CD14-positive monocyte (primary cell): ENCODE measurements around the gene GAS1. TPM values are rescaled to one million over a fixed set of nuclear protein-coding genes. Genes with fewer than 3 reads are reported as not detected.

ENCODE experiments used
- DNase-seq, 3 donors: peaks; one replicate each; pipeline ENCODE4 v3.0.0-alpha.2; 2011 to 2022
- H2AFZ ChIP-seq: 2 replicates; pipeline ENCODE4 v1.6.0; 2012; ENCODE audit warnings: mild to moderate bottlenecking, low read depth, low read length, inconsistent platforms; ENCODE audit not compliant: insufficient read depth, poor library complexity, severe bottlenecking
- H3K27ac ChIP-seq, 2 donors: 1 replicate in 1 of 2; 2 replicates in 1 of 2; pipeline ENCODE4 v1.5.1; 2012 to 2013; ENCODE audit warnings: low read length in 2 of 2, control low read depth in 1 of 2, inconsistent platforms in 1 of 2, low read depth in 1 of 2, mild to moderate bottlenecking in 1 of 2
- H3K27me3 ChIP-seq, 2 donors: one replicate each; pipeline versions ENCODE4 v1.6.0 to v1.6.1; 2011 to 2013; ENCODE audit warnings: low read length in 2 of 2; ENCODE audit not compliant: control insufficient read depth in 2 of 2, insufficient read depth in 2 of 2
- H3K36me3 ChIP-seq, 2 donors: replicated peaks in 1 of 2; 1 replicate in 1 of 2; 2 replicates in 1 of 2; pipeline versions ENCODE4 v1.5.1 to v1.6.1; 2012 to 2013; ENCODE audit warnings: low read length in 2 of 2, control low read depth in 1 of 2, inconsistent platforms in 1 of 2, mild to moderate bottlenecking in 1 of 2; ENCODE audit not compliant: insufficient read depth in 2 of 2, control insufficient read depth in 1 of 2
- H3K4me1 ChIP-seq, 2 donors: 1 replicate in 1 of 2; 2 replicates in 1 of 2; pipeline versions ENCODE4 v1.5.1 to v1.6.1; 2012 to 2013; ENCODE audit warnings: low read length in 2 of 2, control low read depth in 1 of 2, inconsistent platforms in 1 of 2, mild to moderate bottlenecking in 1 of 2, moderate library complexity in 1 of 2; ENCODE audit not compliant: insufficient read depth in 2 of 2, control insufficient read depth in 1 of 2
- H3K4me2 ChIP-seq: replicated peaks from 2 replicates; pipeline ENCODE3; 2012; ENCODE audit warnings: low read length, moderate library complexity, mild to moderate bottlenecking; ENCODE audit not compliant: poor library complexity, severe bottlenecking; ENCODE audit errors: extremely low read depth
- H3K4me3 ChIP-seq, 3 experiments: fragments of 200-600 bp in 1 of 3; sonication (generic) in 1 of 3; replicated peaks in 1 of 3; 1 replicate in 2 of 3; 2 replicates in 1 of 3; pipeline ENCODE4 v1.5.1; 2011 to 2013; ENCODE audit warnings: low read length in 3 of 3, mild to moderate bottlenecking in 3 of 3, control low read depth in 2 of 3, low read depth in 2 of 3, inconsistent platforms in 1 of 3, moderate library complexity in 1 of 3
- H3K79me2 ChIP-seq: 2 replicates; pipeline ENCODE4 v1.6.0; 2012; ENCODE audit warnings: mild to moderate bottlenecking, control low read depth, inconsistent platforms, low read length, moderate library complexity; ENCODE audit not compliant: insufficient read depth
- H3K9ac ChIP-seq: 2 replicates; pipeline ENCODE4 v1.6.0; 2017; ENCODE audit warnings: low read length, mild to moderate bottlenecking; ENCODE audit not compliant: insufficient read depth, poor library complexity, severe bottlenecking
- H3K9me3 ChIP-seq, 2 donors: replicated peaks in 1 of 2; 1 replicate in 1 of 2; 2 replicates in 1 of 2; pipeline versions ENCODE4 v1.5.1 to v1.6.1; 2012 to 2013; ENCODE audit warnings: low read length in 2 of 2, control low read depth in 1 of 2; ENCODE audit not compliant: control insufficient read depth in 1 of 2, insufficient read depth in 1 of 2
- H4K20me1 ChIP-seq: 2 replicates; pipeline ENCODE4 v1.6.0; 2012; ENCODE audit warnings: mild to moderate bottlenecking, low read length, control low read depth, moderate library complexity; ENCODE audit not compliant: insufficient read depth
- H3K27ac Mint-ChIP-seq, 7 donors: one replicate each; pipeline ENCODE4 v1.8.0; 2020; ENCODE audit warnings: mild to moderate bottlenecking in 7 of 7, mixed read lengths in 7 of 7, moderate library complexity in 6 of 7, inconsistent platforms in 2 of 7
- H3K27me3 Mint-ChIP-seq, 3 donors: one replicate each; pipeline ENCODE4 v1.8.0; 2021 to 2022; ENCODE audit warnings: low read depth in 3 of 3, mild to moderate bottlenecking in 3 of 3, mixed read lengths in 3 of 3, moderate library complexity in 3 of 3, inconsistent platforms in 1 of 3
- H3K36me3 Mint-ChIP-seq, 2 donors: one replicate each; pipeline ENCODE4 v1.8.0; 2020; ENCODE audit warnings: mixed read lengths in 2 of 2, inconsistent platforms in 1 of 2, mild to moderate bottlenecking in 1 of 2
- H3K4me1 Mint-ChIP-seq: one replicate; pipeline ENCODE4 v1.8.0; 2020; ENCODE audit warnings: mild to moderate bottlenecking, mixed read lengths
- H3K4me3 Mint-ChIP-seq, 2 donors: one replicate each; pipeline ENCODE4 v1.8.0; 2020; ENCODE audit warnings: mild to moderate bottlenecking in 2 of 2, mixed read lengths in 2 of 2, moderate library complexity in 1 of 2
- H3K9me3 Mint-ChIP-seq, 7 donors: one replicate each; pipeline ENCODE4 v1.8.0; 2020 to 2022; ENCODE audit warnings: mixed read lengths in 7 of 7, mild to moderate bottlenecking in 6 of 7, moderate library complexity in 6 of 7, inconsistent platforms in 2 of 7
- WGBS: methylation state at CpG from one replicate; pipeline ENCODE4 v1.1.5; 2013; ENCODE audit warnings: missing lambda C conversion rate; ENCODE audit not compliant: insufficient coverage; 5-methylcytosine and 5-hydroxymethylcytosine counted together
- intact Hi-C, 2 donors: fragments of 100-400 bp; cut with micrococcal nuclease; formaldehyde crosslinking; loops; one replicate each; pipeline versions ENCODE4 v1.15.0 to v1.15.1; 2023
- polyA plus RNA-seq, 3 donors: library from polyadenylated mRNA; depleted of rRNA in 1 of 3; unstranded in 2 of 3; stranded (reverse) in 1 of 3; fragments of 300-500 nt in 2 of 3; fragments of >200 nt in 1 of 3; fragmentation: Illumina TruSeq in 2 of 3; gene quantifications; 1 replicate in 2 of 3; 2 replicates in 1 of 3; pipeline ENCODE4 v1.2.3, GENCODE V29; 2012 to 2021
- TF ChIP-seq, protein P1 (sequence below): fragments of 200-600 bp; IDR thresholded peaks from one replicate; pipeline ENCODE4 v1.8.0; 2022; ENCODE audit warnings: antibody characterized with exemption, mild to moderate bottlenecking

Gene GAS1
- polyA plus RNA-seq, 3 donors = 0.12 to 0.20 (median 0.18) TPM

DNA sequence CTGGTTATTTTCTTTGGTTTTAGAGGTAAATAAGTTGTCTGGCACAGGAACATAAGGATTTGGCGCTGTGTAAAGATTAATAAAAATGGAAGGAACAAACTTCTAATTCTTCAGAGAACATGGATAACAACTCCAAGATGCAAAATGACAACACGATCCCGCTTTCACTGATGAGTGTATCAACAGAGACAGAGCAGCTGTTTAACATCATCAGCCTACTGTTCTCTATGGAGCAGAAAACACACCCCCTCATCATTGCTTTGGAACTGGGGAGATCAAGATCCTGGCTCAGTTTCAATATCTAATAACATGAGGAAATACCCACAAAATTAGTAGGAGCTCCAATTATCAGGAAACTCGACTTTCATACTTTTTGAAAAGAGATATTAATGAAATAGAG lies 8.3 kb upstream of the GAS1 start:
- H3K27ac Mint-ChIP-seq = no peak overlapping the region
- no peaks in the 10 kb centered on the region for H3K4me1 Mint-ChIP-seq
- H3K27me3 ChIP-seq = no peaks in the 10 kb centered on the region
- no peaks in the 10 kb centered on the region for H4K20me1 ChIP-seq
- intact Hi-C loops = no loop called here
- TF ChIP-seq, protein P1, sequence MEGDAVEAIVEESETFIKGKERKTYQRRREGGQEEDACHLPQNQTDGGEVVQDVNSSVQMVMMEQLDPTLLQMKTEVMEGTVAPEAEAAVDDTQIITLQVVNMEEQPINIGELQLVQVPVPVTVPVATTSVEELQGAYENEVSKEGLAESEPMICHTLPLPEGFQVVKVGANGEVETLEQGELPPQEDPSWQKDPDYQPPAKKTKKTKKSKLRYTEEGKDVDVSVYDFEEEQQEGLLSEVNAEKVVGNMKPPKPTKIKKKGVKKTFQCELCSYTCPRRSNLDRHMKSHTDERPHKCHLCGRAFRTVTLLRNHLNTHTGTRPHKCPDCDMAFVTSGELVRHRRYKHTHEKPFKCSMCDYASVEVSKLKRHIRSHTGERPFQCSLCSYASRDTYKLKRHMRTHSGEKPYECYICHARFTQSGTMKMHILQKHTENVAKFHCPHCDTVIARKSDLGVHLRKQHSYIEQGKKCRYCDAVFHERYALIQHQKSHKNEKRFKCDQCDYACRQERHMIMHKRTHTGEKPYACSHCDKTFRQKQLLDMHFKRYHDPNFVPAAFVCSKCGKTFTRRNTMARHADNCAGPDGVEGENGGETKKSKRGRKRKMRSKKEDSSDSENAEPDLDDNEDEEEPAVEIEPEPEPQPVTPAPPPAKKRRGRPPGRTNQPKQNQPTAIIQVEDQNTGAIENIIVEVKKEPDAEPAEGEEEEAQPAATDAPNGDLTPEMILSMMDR = no peak
- no peak overlapping the region for H3K4me2 ChIP-seq
- H3K9ac ChIP-seq = no peak overlapping the region
- WGBS = no CpG with 5 or more reads among the region's 4 CpGs
- peaks cover 4 to 19% (median 16%) of the 10 kb centered on the region in 7 donors for H3K9me3 Mint-ChIP-seq
- no peak overlapping the region for H3K4me3 Mint-ChIP-seq
- H3K27ac ChIP-seq = no peak overlapping the region
- no peak overlapping the region for H3K4me3 ChIP-seq
- no peaks in the 10 kb centered on the region for H3K79me2 ChIP-seq
- no peaks in the 10 kb centered on the region for H3K36me3 ChIP-seq
- no peaks in the 10 kb centered on the region for H3K36me3 Mint-ChIP-seq
- DNase-seq = no peak
- H3K9me3 ChIP-seq = peaks cover 3 to 9% of the 10 kb centered on the region in 2 donors
- H3K27me3 Mint-ChIP-seq = peaks cover 1 to 13% (median 5%) of the 10 kb centered on the region in 3 donors
- no peaks in the 10 kb centered on the region for H3K4me1 ChIP-seq
- H2AFZ ChIP-seq = no peak overlapping the region

DNA sequence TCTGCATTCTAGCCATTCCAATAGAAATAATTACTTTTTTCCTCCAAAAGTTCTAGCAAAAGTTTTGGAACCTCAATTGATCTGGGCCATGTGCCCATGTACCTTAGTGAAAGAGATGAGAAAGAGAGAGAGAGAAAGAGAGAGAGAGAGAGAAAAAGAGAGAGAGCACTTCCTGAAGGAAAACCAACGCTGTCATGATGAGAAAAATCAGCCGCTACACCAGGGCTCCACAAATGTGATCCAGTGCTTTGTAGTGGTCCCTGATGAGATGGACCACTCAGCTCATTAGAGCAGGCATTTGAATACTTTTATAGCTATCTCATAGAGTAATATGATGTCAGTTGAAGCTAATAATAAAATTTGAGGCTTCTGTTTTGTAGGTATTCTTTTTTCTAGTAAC lies 7.7 kb upstream of the GAS1 start:
- Histone ChIP-seq H3K4me3 (no peak overlapping the region), H3K79me2 (no peaks in the 10 kb centered on the region), H3K36me3 (no peaks in the 10 kb centered on the region), H2AFZ (no peak overlapping the region), H3K4me2 (no peak overlapping the region), H3K27me3 (no peaks in the 10 kb centered on the region), H3K27ac (no peak overlapping the region), H3K9ac (no peak overlapping the region), H4K20me1 (no peaks in the 10 kb centered on the region), H3K9me3 (peaks cover 3 to 9% of the 10 kb centered on the region in 2 donors), H3K4me1 (no peaks in the 10 kb centered on the region)
- intact Hi-C loops = no loop called here
- Mint-ChIP-seq H3K4me3 (no peak overlapping the region), H3K4me1 (no peaks in the 10 kb centered on the region), H3K27me3 (peaks cover 4 to 13% (median 5%) of the 10 kb centered on the region in 3 donors), H3K36me3 (no peaks in the 10 kb centered on the region), H3K27ac (no peak overlapping the region), H3K9me3 (peaks cover 4 to 19% (median 16%) of the 10 kb centered on the region in 7 donors)
- 75% methylated on average over 2 of the region's 2 CpGs for WGBS
- TF ChIP-seq, protein P1 = no peak
- no peak for DNase-seq
